ENCODE measurements around the gene TSPYL1.
"Not testable (repeated sequence)": the region's sequence is repeated elsewhere in the genome, so short reads cannot be mapped to it uniquely, and the experiment has no call there.

Gene TSPYL1

DNA sequence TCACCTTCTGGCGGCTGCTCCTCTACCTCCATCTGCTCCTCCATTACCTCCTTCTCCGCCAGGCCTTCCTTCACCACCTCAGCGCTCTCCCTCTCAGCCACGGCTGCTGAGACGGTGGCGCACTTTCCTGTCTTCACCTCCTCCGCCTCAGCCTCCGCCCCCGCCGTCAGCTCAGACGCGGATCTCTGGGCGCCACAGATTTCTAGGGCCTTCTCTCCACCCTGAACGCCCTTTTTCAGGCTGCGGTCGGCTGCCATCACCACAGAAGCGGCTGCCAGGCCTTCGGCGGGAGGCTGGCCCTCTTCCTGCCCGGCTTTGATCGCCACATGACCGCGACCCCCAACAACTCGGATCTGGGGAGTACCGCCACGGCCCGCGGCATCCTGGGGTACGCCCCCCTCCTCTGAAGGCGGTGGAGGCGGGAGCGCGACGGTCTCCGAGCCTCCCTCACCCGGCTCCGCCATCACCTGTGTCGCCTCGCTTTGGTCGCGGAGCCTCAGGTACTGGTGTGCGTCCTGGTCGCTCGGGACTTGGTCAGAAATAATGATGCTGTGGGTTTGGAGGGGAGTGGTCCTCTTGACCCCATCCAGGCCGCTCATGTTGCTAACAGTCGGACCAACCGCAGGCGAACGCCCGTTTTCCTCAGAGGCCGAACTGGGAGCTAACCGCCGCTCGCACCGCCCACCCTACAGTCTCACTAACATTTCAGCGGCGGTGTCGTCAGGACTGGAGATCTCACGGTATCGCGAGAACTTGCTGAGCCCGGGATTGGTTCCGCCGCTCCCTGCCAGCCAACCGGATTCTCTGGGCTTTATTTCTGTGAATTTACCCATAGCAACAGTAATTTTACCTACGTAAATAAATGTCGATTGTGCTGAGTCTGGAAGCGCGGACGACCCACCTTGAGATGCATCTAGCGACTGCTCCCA is at the start of gene TSPYL1:
TSS of gene TSPYL1 (minus strand) at position 699 of the 929 bp plus-strand sequence. CDS start at position 599, 100 bp downstream.
- H2AFZ ChIP-seq (ENCODE audit: low read length, unreplicated experiment), result peak within 1 kb of the TSS; percentile 97
- peaks cover 35% of the 10 kb centered on the region for H3K4me1 ChIP-seq (ENCODE audit: control insufficient read depth, insufficient read depth, low read length, unreplicated experiment)
- H3K79me2 ChIP-seq (ENCODE audit: control insufficient read depth, insufficient read depth, low read length, unreplicated experiment), result peaks cover 47% of the 10 kb centered on the region
- no peaks in the 10 kb centered on the region for H3K27me3 ChIP-seq (ENCODE audit: insufficient read depth, low read length)
- H3K27ac ChIP-seq (ENCODE audit: low read depth, low read length), result peak within 1 kb of the TSS; percentile 87
- H3K4me3 ChIP-seq (ENCODE audit: low read depth, low read length), result peak within 1 kb of the TSS; percentile 94
- peaks cover 15% of the 10 kb centered on the region; the same call in 1 of the 2 replicates for H3K36me3 ChIP-seq (ENCODE audit: insufficient read depth, low read length)

GRCh38 chr6:116329156-116329555 is 49.4 kb upstream of the TSPYL1 start:
- no peak overlapping the region for H3K27ac ChIP-seq (ENCODE audit: low read depth, low read length)

DNA sequence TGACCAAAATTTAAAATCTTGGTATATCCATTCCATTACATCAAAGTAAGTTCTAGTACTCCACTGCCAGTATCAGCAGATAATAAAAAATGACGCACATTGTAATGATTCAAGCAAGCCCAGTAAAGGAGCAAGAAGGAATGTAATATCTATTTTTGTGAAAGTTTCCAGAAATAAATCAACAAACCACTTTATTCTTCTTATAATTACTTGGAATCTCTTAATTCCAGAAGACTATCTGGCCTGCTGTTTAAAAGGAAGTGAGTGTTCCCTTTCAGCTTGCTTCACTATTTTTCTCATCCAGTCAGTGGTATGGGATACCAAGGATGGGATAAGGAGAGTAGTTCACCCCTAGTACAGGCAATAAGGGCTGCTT is 48.8 kb upstream of the TSPYL1 start:
- Histone ChIP-seq H3K4me3 (ENCODE audit: low read depth, low read length) (no peak overlapping the region), H3K79me2 (ENCODE audit: control insufficient read depth, insufficient read depth, low read length, unreplicated experiment) (no peaks in the 10 kb centered on the region), H3K27me3 (ENCODE audit: insufficient read depth, low read length) (no peaks in the 10 kb centered on the region), H3K36me3 (ENCODE audit: insufficient read depth, low read length) (no peaks in the 10 kb centered on the region), H3K27ac (ENCODE audit: low read depth, low read length) (no peak overlapping the region), H3K4me1 (ENCODE audit: control insufficient read depth, insufficient read depth, low read length, unreplicated experiment) (peaks cover 9% of the 10 kb centered on the region), H2AFZ (ENCODE audit: low read length, unreplicated experiment) (no peak overlapping the region)

More at GRCh38 chr6:116329156-116329555, 49.4 kb upstream of the TSPYL1 start:
- Histone ChIP-seq H3K4me1 (ENCODE audit: control insufficient read depth, insufficient read depth, low read length, unreplicated experiment) (peaks cover 9% of the 10 kb centered on the region), H3K79me2 (ENCODE audit: control insufficient read depth, insufficient read depth, low read length, unreplicated experiment) (no peaks in the 10 kb centered on the region), H3K36me3 (ENCODE audit: insufficient read depth, low read length) (no peaks in the 10 kb centered on the region), H2AFZ (ENCODE audit: low read length, unreplicated experiment) (no peak overlapping the region), H3K4me3 (ENCODE audit: low read depth, low read length) (no peak overlapping the region), H3K27me3 (ENCODE audit: insufficient read depth, low read length) (no peaks in the 10 kb centered on the region)

DNA sequence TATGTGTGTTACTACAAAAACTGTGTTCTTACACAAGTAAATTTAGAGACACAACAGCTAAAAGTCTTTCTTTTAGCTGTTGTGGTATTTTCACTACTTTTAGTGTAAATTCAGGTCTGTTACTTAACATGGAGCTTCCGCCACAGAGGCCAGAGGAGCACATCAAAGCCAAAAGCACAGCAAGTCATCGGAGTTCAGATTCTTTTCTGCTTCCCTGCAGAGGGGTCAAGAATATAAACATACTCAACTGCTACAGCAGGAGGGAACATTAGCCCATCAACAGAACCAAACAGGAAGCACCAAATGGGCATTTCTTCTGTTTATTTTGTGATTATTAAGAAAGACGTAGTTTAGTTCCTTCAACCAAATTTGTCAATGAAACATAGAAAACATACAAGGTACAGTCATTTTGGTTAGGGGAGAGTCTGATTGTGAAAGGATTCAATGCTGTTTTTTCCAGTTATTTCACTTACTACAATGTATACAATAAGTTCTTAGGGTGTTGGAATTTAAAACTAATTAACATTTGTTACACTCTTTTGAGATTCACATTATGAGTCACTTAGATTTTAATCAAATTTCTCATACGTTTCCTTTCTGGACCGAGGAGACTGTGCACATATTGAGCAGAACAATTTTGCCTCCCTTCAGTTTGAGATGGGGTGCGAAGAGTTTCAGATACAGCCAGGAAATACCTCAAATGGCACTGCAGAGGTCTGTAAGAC is 48.2 kb upstream of the TSPYL1 start:
- peaks cover 9% of the 10 kb centered on the region for H3K4me1 ChIP-seq (ENCODE audit: control insufficient read depth, insufficient read depth, low read length, unreplicated experiment)
- H3K79me2 ChIP-seq (ENCODE audit: control insufficient read depth, insufficient read depth, low read length, unreplicated experiment), result no peaks in the 10 kb centered on the region
- no peaks in the 10 kb centered on the region for H3K27me3 ChIP-seq (ENCODE audit: insufficient read depth, low read length)
- no peaks in the 10 kb centered on the region for H3K36me3 ChIP-seq (ENCODE audit: insufficient read depth, low read length)
- H3K4me3 ChIP-seq (ENCODE audit: low read depth, low read length), result no peak overlapping the region
- H2AFZ ChIP-seq (ENCODE audit: low read length, unreplicated experiment), result no peak overlapping the region
- H3K27ac ChIP-seq (ENCODE audit: low read depth, low read length), result no peak overlapping the region

GRCh38 chr6:116326996-116327395 is 47.3 kb upstream of the TSPYL1 start:
- peaks cover 9% of the 10 kb centered on the region for H3K4me1 ChIP-seq (ENCODE audit: control insufficient read depth, insufficient read depth, low read length, unreplicated experiment)

DNA sequence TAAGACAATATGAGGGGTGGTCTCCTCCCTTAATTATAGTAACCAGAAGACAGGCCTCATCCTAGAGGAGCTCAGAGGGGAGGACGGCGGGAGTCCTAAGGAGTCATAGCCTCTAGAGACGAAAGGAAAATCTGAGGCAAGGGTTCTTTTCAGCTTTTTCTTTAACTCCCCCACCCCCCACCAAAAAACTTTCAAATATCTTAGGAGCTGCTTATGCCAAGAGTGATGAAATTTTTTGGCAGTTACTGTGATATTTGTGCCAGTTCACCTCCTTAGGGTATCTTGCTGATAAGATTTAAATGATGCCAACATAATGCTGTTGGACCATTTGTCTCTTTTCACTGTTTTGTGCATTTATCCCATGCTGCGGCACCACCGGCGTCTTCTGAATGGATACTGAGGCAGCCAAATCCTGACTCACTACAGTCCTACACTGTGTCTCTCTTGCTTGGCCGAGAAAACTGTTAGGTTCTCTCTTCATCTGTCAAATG is 46.5 kb upstream of the TSPYL1 start:
- Histone ChIP-seq H3K4me3 (ENCODE audit: low read depth, low read length) (no peak overlapping the region), H3K79me2 (ENCODE audit: control insufficient read depth, insufficient read depth, low read length, unreplicated experiment) (no peaks in the 10 kb centered on the region), H3K27me3 (ENCODE audit: insufficient read depth, low read length) (no peaks in the 10 kb centered on the region), H2AFZ (ENCODE audit: low read length, unreplicated experiment) (no peak overlapping the region), H3K4me1 (ENCODE audit: control insufficient read depth, insufficient read depth, low read length, unreplicated experiment) (peaks cover 9% of the 10 kb centered on the region), H3K36me3 (ENCODE audit: insufficient read depth, low read length) (no peaks in the 10 kb centered on the region), H3K27ac (ENCODE audit: low read depth, low read length) (no peak overlapping the region)

More at GRCh38 chr6:116326996-116327395, 47.3 kb upstream of the TSPYL1 start:
- no peaks in the 10 kb centered on the region for H3K27me3 ChIP-seq (ENCODE audit: insufficient read depth, low read length)
- no peaks in the 10 kb centered on the region for H3K79me2 ChIP-seq (ENCODE audit: control insufficient read depth, insufficient read depth, low read length, unreplicated experiment)
- no peak overlapping the region for H2AFZ ChIP-seq (ENCODE audit: low read length, unreplicated experiment)
- no peak overlapping the region for H3K27ac ChIP-seq (ENCODE audit: low read depth, low read length)
- H3K36me3 ChIP-seq (ENCODE audit: insufficient read depth, low read length), result no peaks in the 10 kb centered on the region
- no peak overlapping the region for H3K4me3 ChIP-seq (ENCODE audit: low read depth, low read length)

- H3K27me3 ChIP-seq (ENCODE audit: insufficient read depth, low read length); H2AFZ ChIP-seq (ENCODE audit: low read length, unreplicated experiment); H3K4me3 ChIP-seq (ENCODE audit: low read depth, low read length); H3K27ac ChIP-seq (ENCODE audit: low read depth, low read length); H3K79me2 ChIP-seq (ENCODE audit: control insufficient read depth, insufficient read depth, low read length, unreplicated experiment); H3K4me1 ChIP-seq (ENCODE audit: control insufficient read depth, insufficient read depth, low read length, unreplicated experiment); H3K36me3 ChIP-seq (ENCODE audit: insufficient read depth, low read length): not testable (repeated sequence)
Observed at GRCh38 chr6:116325634-116326132, 46.0 kb upstream of the TSPYL1 start.

DNA sequence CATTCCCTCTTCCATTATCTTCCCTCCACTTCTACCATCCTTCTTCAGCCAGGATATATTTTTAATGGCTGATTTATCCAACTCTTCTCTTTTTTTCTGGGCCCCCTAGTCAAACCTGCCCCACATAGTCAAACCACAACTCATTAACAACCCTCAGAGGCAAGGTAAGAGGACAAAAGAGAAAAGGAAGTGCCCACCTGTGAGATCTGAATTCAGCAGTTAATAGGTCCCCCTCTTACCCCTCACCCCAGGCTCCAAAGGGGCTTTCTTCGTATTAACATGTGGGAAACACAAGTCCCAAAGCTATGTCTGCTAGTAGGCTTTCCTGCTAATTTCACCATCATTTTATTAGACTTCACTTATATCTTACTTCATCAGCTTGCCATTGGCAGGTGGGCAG is 44.1 kb upstream of the TSPYL1 start:
- Histone ChIP-seq H3K36me3 (ENCODE audit: insufficient read depth, low read length) (no peaks in the 10 kb centered on the region), H2AFZ (ENCODE audit: low read length, unreplicated experiment) (no peak overlapping the region), H3K4me3 (ENCODE audit: low read depth, low read length) (no peak overlapping the region), H3K27me3 (ENCODE audit: insufficient read depth, low read length) (no peaks in the 10 kb centered on the region), H3K27ac (ENCODE audit: low read depth, low read length) (no peak overlapping the region), H3K4me1 (ENCODE audit: control insufficient read depth, insufficient read depth, low read length, unreplicated experiment) (peaks cover 6% of the 10 kb centered on the region), H3K79me2 (ENCODE audit: control insufficient read depth, insufficient read depth, low read length, unreplicated experiment) (no peaks in the 10 kb centered on the region)

- not testable (repeated sequence) for H3K36me3 ChIP-seq (ENCODE audit: insufficient read depth, low read length); H3K27ac ChIP-seq (ENCODE audit: low read depth, low read length); H2AFZ ChIP-seq (ENCODE audit: low read length, unreplicated experiment)
Observed at GRCh38 chr6:116321933-116322332, 42.2 kb upstream of the TSPYL1 start.

DNA sequence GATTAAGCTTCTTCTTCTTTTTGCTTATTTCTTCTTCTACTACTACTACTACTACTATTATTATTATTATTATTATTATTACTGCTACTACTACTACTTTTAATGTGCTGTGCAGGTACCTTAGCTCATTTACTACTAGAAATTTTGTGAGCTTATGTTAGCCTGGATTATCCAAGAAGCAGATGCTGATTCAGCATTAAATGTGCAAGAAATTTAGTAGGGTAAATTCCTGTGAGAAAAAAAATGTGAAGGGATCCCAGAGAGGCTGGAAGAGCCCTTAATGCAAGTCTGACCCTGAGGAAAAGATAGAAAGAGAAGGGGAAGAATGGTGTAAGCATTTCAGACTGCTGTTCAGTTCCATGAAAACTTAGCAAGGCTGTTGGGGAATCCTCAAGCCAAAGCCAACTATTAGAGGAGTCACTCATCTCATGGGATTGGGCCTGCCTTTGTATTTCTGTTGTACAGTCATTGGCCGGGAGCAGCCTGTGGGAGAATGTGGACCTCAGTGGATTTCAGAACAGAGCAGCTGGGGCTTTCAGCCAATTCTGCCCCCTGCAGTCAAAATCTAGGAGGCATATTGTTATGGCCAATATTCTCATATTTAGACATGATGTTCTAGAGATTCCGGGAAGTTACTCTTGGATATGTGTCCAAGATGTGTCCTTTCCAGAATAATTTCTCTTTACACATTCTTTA is 37.2 kb upstream of the TSPYL1 start:
- Histone ChIP-seq H3K27me3 (ENCODE audit: insufficient read depth, low read length) (no peaks in the 10 kb centered on the region), H3K79me2 (ENCODE audit: control insufficient read depth, insufficient read depth, low read length, unreplicated experiment) (no peaks in the 10 kb centered on the region), H3K36me3 (ENCODE audit: insufficient read depth, low read length) (no peaks in the 10 kb centered on the region), H3K27ac (ENCODE audit: low read depth, low read length) (no peak overlapping the region), H3K4me1 (ENCODE audit: control insufficient read depth, insufficient read depth, low read length, unreplicated experiment) (peaks cover 21% of the 10 kb centered on the region), H2AFZ (ENCODE audit: low read length, unreplicated experiment) (no peak overlapping the region), H3K4me3 (ENCODE audit: low read depth, low read length) (no peak overlapping the region)

More at GRCh38 chr6:116321933-116322332, 42.2 kb upstream of the TSPYL1 start:
- not testable (repeated sequence) for H3K4me1 ChIP-seq (ENCODE audit: control insufficient read depth, insufficient read depth, low read length, unreplicated experiment); H3K27me3 ChIP-seq (ENCODE audit: insufficient read depth, low read length); H3K4me3 ChIP-seq (ENCODE audit: low read depth, low read length); H3K79me2 ChIP-seq (ENCODE audit: control insufficient read depth, insufficient read depth, low read length, unreplicated experiment)

Data from ACC112 (cell line).